PC-9 (cell line): ENCODE measurements around the gene S100Z. TPM values are rescaled to one million over a fixed set of nuclear protein-coding genes. Genes with fewer than 3 reads are reported as not detected.

ENCODE experiments used
- BruUV-seq: library from RNA; stranded (reverse); fragments of 400-500 nt; replicated peaks from 2 replicates; lab custom pipeline; 2021; lab: Mats Ljungman, UMichigan
- CTCF ChIA-PET: fragments of 300-600 bp; sonication (Branson Sonifier 250); formaldehyde crosslinking; loops from one replicate; lab custom pipeline; 2022; ENCODE audit warnings: antibody characterized with exemption; lab: Charles Lee
- POLR2A ChIA-PET: fragments of 300-600 bp; sonication (Branson Sonifier 250); formaldehyde crosslinking; loops from one replicate; lab custom pipeline; 2022; ENCODE audit warnings: antibody characterized with exemption; ENCODE audit not compliant: unreplicated experiment; lab: Charles Lee
- DNase-seq, 2 experiments: peaks; one replicate each; pipeline versions ENCODE4 v3.0.0 to v3.0.0-alpha.2; 2015 to 2022; ENCODE audit warnings: mixed read lengths in 1 of 2
- H2AFZ ChIP-seq: fragments of 200-600 bp; sonication (generic); 2 replicates; pipeline ENCODE4 v1.8.1; 2017; ENCODE audit warnings: antibody characterized with exemption
- H3F3A ChIP-seq: fragments of 200-600 bp; sonication (generic); 2 replicates; pipeline ENCODE4 v1.8.1; 2017; ENCODE audit warnings: antibody characterized with exemption, mild to moderate bottlenecking, low read depth; ENCODE audit not compliant: insufficient read depth
- H3K27ac ChIP-seq: fragments of 200-600 bp; sonication (generic); 2 replicates; pipeline ENCODE4 v1.6.1; 2016; ENCODE audit warnings: mixed run types
- H3K27me3 ChIP-seq: fragments of 200-600 bp; sonication (generic); 2 replicates; pipeline ENCODE4 v1.6.1; 2016; ENCODE audit warnings: low read depth, mixed run types; ENCODE audit not compliant: insufficient read depth
- H3K36me3 ChIP-seq: fragments of 200-600 bp; sonication (generic); 2 replicates; pipeline ENCODE4 v1.6.1; 2016; ENCODE audit warnings: low read depth, mixed run types
- H3K4me1 ChIP-seq: fragments of 200-600 bp; sonication (generic); replicated peaks from 2 replicates; pipeline ENCODE4 v1.6.1; 2016; ENCODE audit warnings: mixed run types; ENCODE audit not compliant: insufficient read depth
- H3K4me2 ChIP-seq: fragments of 200-600 bp; sonication (generic); 2 replicates; pipeline ENCODE4 v1.6.1; 2017; ENCODE audit warnings: mixed run types
- H3K4me3 ChIP-seq: fragments of 200-600 bp; sonication (generic); 2 replicates; pipeline ENCODE4 v1.6.1; 2016; ENCODE audit warnings: mixed run types
- H3K79me2 ChIP-seq: fragments of 200-600 bp; sonication (generic); 2 replicates; pipeline ENCODE4 v1.6.1; 2017; ENCODE audit warnings: low read depth, mixed run types
- H3K9me2 ChIP-seq: fragments of 200-600 bp; sonication (generic); 2 replicates; pipeline ENCODE4 v1.8.1; 2017; ENCODE audit warnings: mild to moderate bottlenecking; ENCODE audit not compliant: insufficient read depth
- H3K9me3 ChIP-seq: fragments of 200-600 bp; sonication (generic); 2 replicates; pipeline ENCODE4 v1.8.1; 2016; ENCODE audit warnings: low read depth; ENCODE audit not compliant: insufficient read depth
- H4K20me1 ChIP-seq: fragments of 200-600 bp; sonication (generic); 2 replicates; pipeline ENCODE4 v1.8.1; 2017; ENCODE audit not compliant: insufficient read depth
- EZH2 ChIP-seq: fragments of 200-600 bp; sonication (generic); IDR thresholded peaks from 2 replicates; pipeline ENCODE4 v1.8.0; 2017; ENCODE audit warnings: antibody characterized with exemption, low read depth
- intact Hi-C: fragments of 100-400 bp; cut with micrococcal nuclease; formaldehyde crosslinking; loops from one replicate; pipeline ENCODE4 v1.10.0; 2022; ENCODE audit not compliant: unreplicated experiment
- total RNA-seq: library from RNA; stranded (reverse); gene quantifications from 2 replicates; pipeline ENCODE4 v1.2.3, GENCODE V29; 2021
- TF ChIP-seq, protein P1 (sequence below): fragments of 200-600 bp; sonication (generic); conservative IDR thresholded peaks from 2 replicates; pipeline ENCODE4 v1.6.1; 2017; ENCODE audit warnings: mixed run types, antibody characterized with exemption, mild to moderate bottlenecking, moderate library complexity

S100Z gene
- total RNA-seq, 1 experiment from 2014 or later: not detected

DNA sequence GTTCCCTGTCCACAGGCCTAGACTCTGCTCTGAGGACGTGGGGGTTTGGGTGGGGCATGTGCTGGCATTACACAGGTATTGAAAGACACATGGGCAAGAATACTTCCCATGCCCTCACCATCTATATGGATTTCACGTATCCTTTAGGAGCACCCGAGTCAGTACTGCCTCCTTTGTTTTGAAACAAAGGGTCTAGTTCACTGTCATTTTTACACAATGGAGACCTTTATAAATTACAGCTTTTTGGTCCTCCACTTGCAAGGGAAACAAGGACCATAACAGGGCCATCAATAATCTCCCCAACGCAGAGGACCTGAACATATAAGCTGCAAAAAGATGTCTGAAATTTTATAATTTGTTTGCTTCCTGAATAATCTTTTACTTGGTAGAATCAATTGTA is 78.1 kb downstream of the S100Z start:
- H3K9me2 ChIP-seq: no peaks in the 10 kb centered on the region
- TF ChIP-seq, protein P1, sequence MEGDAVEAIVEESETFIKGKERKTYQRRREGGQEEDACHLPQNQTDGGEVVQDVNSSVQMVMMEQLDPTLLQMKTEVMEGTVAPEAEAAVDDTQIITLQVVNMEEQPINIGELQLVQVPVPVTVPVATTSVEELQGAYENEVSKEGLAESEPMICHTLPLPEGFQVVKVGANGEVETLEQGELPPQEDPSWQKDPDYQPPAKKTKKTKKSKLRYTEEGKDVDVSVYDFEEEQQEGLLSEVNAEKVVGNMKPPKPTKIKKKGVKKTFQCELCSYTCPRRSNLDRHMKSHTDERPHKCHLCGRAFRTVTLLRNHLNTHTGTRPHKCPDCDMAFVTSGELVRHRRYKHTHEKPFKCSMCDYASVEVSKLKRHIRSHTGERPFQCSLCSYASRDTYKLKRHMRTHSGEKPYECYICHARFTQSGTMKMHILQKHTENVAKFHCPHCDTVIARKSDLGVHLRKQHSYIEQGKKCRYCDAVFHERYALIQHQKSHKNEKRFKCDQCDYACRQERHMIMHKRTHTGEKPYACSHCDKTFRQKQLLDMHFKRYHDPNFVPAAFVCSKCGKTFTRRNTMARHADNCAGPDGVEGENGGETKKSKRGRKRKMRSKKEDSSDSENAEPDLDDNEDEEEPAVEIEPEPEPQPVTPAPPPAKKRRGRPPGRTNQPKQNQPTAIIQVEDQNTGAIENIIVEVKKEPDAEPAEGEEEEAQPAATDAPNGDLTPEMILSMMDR: no peak
- TF ChIP-seq EZH2: no peak
- H3K4me2 ChIP-seq: no peak overlapping the region
- no peak overlapping the region for H2AFZ ChIP-seq
- no peaks in the 10 kb centered on the region for H3F3A ChIP-seq
- H3K27me3 ChIP-seq: peaks cover 10% of the 10 kb centered on the region; the same call in 1 of the 2 replicates
- intact Hi-C loops: no loop called here
- no peak overlapping the region for H3K4me3 ChIP-seq
- no TSS peak for BruUV-seq
- POLR2A ChIA-PET: interaction anchor here (0.6 kb wide), 1 partner anchor 106 kb away, joined by 4 read pairs; no protein-coding TSS in a partner anchor
- no peaks in the 10 kb centered on the region for H3K4me1 ChIP-seq
- H3K9me3 ChIP-seq: no peaks in the 10 kb centered on the region
- no peak for DNase-seq
- no peaks in the 10 kb centered on the region for H3K79me2 ChIP-seq
- H3K27ac ChIP-seq: no peak overlapping the region
- H4K20me1 ChIP-seq: no peaks in the 10 kb centered on the region
- CTCF ChIA-PET: no interaction called here
- H3K36me3 ChIP-seq: no peaks in the 10 kb centered on the region

- H3K4me2 ChIP-seq: no peak overlapping the region
- no peaks in the 10 kb centered on the region for H4K20me1 ChIP-seq
- H3K4me3 ChIP-seq: no peak overlapping the region
- BruUV-seq: no TSS peak
- no peaks in the 10 kb centered on the region for H3K79me2 ChIP-seq
- H3K9me3 ChIP-seq: no peaks in the 10 kb centered on the region
- H3K4me1 ChIP-seq: no peaks in the 10 kb centered on the region
- H3F3A ChIP-seq: no peaks in the 10 kb centered on the region
- no peaks in the 10 kb centered on the region for H3K36me3 ChIP-seq
- H2AFZ ChIP-seq: no peak overlapping the region
- intact Hi-C loops: no loop called here
- TF ChIP-seq, protein P1: no peak
- no peak for TF ChIP-seq EZH2
- ChIA-PET POLR2A (interaction anchor here (0.6 kb wide), 1 partner anchor 1365 kb away, joined by 4 read pairs; the partner anchor contains the start of gene AP3B1), CTCF (no interaction called here)
- peaks cover 10% of the 10 kb centered on the region; the same call in 1 of the 2 replicates for H3K27me3 ChIP-seq
- H3K9me2 ChIP-seq: no peaks in the 10 kb centered on the region
- DNase-seq: no peak
- no peak overlapping the region for H3K27ac ChIP-seq
Observed at GRCh38 chr5:76930083-76930482, 80.3 kb downstream of the S100Z start.

GRCh38 chr5:76938177-76938576 is 88.4 kb downstream of the S100Z start:
- H3K36me3 ChIP-seq: no peaks in the 10 kb centered on the region
- H3K79me2 ChIP-seq: no peaks in the 10 kb centered on the region
- no peak overlapping the region for H3K4me2 ChIP-seq
- H3K4me1 ChIP-seq: no peaks in the 10 kb centered on the region
- ChIA-PET CTCF (no interaction called here), POLR2A (no interaction called here)
- no peaks in the 10 kb centered on the region for H3F3A ChIP-seq
- no peak overlapping the region for H3K4me3 ChIP-seq
- no peaks in the 10 kb centered on the region for H4K20me1 ChIP-seq
- no peak overlapping the region for H2AFZ ChIP-seq
- BruUV-seq: no TSS peak
- DNase-seq: no peak
- H3K9me2 ChIP-seq: no peaks in the 10 kb centered on the region
- TF ChIP-seq, protein P1: no peak
- TF ChIP-seq EZH2: no peak
- no peak overlapping the region for H3K27ac ChIP-seq
- intact Hi-C loops: no loop called here
- H3K27me3 ChIP-seq: no peaks in the 10 kb centered on the region
- no peaks in the 10 kb centered on the region for H3K9me3 ChIP-seq
